Body of pancreas (tissue), 4 donors: ENCODE results near the gene ACTG2.

Source experiments
- CTCF ChIP-seq, 7 experiments: fragments of 450-650 bp in 4 of 7; fragments of 200-600 bp in 3 of 7; sonication (generic) in 3 of 7; IDR thresholded peaks; one replicate each; pipeline ENCODE4 v1.5.1; 2016 to 2019; ENCODE audit warnings: antibody characterized with exemption in 7 of 7
- POLR2A ChIP-seq, 3 donors: fragments of 450-650 bp; IDR thresholded peaks; one replicate each; pipeline ENCODE4 v1.6.1; 2016; ENCODE audit warnings: antibody characterized with exemption in 3 of 3, mild to moderate bottlenecking in 2 of 3

DNA sequence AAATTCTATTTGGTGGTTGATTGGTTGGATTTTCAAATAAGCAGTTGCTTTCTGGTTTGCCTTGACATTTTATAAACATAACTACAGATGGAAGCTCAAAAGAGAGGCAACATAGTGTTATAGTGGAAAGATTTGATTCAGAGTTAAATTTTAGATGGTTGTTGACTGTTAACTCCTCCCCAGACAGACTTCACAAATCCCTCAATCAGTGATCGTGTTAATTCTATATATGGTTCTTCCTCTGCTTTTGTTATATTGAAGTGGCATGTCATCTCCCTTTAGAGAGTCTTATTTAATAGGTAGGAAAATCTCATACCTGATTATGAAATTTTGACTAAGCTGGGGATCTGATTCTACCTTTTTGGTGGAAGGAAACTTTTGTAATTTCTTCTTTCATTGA lies 53.4 kb downstream of the ACTG2 start:
- TF ChIP-seq CTCF (IDR thresholded peaks at IDR 0.05): no peak
- no peak for TF ChIP-seq POLR2A (IDR thresholded peaks at IDR 0.05)
